SHP77 (cell line): ENCODE measurements around the gene DNAJC19.
"Not testable (repeated sequence)": the region's sequence is repeated elsewhere in the genome, so short reads cannot be mapped to it uniquely, and the experiment has no call there.

Source experiments
- DNase-seq, 2 experiments: peaks; one replicate each; lab custom pipeline; 2025; lab: John Stamatoyannopoulos, UW

The DNAJC19 gene

GRCh38 chr3:180989291-180990163 is at the start of gene DNAJC19:
TSS of gene DNAJC19 (minus strand) at chr3:180989736. CDS start at chr3:180989602, 134 bp downstream.
- peak; percentile 96 to 98 for DNase-seq

DNA sequence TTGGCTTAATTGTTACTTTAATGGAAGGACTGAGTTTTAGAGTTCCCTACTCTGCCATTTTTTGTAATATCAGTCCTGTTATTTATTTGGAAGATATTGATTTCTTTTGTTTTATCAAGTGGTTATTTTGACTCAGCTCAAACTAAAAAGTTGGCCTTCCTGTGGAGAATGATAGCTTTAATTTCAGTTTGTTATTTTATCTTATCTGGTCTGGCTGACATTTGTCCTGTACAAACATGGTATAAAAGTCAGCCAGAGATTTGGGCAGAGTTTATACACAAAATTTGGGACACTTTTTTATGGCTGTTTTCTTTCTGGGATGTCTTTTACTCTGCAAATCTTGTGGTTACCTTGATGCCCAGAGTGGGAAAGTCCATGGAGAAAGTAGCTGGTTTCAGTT is 41.4 kb upstream of the DNAJC19 start:
- DNase-seq = no peak

DNA sequence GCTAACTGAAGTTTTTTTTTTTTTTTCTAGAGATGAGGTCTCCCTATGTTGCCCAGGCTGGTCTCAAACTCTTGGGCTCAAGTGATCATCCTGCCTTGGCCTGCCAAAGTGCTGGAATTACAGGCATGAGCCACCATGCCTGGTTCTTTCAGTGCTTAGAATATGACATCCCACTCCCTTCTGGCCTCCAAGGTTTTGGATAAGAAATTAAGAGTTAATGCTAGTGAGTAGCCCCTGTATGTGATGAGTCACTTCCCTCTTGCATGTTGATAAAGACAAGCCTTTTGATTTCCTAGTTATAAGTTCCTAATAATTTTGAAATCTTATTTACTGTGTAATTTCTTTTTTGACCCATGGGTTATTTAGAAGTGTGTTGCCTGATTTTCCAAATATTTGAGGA is 35.7 kb upstream of the DNAJC19 start:
- DNase-seq = no peak

- DNase-seq = no peak
Observed at GRCh38 chr3:181017690-181018089, 28.2 kb upstream of the DNAJC19 start.

- no peak for DNase-seq
Observed at GRCh38 chr3:181009225-181009624, 19.7 kb upstream of the DNAJC19 start.

DNA sequence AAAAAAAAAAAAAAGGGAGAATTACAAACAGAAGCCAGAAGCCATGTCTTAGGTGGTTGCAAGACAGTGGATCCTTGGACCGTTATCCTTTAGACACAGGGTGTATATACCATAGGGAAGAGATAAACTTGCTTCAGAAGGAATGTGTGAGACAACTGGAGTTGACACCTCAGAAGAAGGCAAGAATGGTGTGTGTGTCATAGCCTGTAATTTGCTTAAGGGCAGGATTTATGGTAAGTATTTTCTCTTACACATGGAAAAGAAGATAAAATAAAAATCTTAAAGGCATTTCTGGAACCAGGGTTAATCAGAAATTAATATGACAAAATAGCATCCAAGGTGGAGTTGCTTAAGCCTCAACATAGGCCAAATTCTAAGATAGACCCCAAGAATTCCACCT is 19.3 kb upstream of the DNAJC19 start:
- DNase-seq = no peak

DNA sequence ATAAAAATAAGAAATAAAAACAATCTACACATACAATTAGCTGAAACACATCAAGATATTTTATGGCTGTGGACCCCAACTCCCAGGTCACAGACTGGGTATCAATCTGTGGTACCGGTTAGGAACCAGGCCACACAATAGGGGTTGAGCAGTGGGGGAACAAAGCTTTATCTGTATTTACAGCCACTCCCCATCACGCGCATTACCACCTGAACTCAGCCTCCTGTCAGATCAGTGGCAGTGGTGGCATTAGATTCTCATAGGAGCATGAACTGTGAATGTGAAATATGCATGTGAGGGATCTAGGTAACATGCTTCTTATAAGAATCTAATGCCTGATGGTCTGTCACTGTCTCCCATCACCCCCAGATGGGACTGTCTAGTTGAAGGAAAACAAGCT is 17.7 kb upstream of the DNAJC19 start:
- DNase-seq = no peak

- no peak for DNase-seq
Observed at GRCh38 chr3:181006541-181006940, 17.0 kb upstream of the DNAJC19 start.

DNA sequence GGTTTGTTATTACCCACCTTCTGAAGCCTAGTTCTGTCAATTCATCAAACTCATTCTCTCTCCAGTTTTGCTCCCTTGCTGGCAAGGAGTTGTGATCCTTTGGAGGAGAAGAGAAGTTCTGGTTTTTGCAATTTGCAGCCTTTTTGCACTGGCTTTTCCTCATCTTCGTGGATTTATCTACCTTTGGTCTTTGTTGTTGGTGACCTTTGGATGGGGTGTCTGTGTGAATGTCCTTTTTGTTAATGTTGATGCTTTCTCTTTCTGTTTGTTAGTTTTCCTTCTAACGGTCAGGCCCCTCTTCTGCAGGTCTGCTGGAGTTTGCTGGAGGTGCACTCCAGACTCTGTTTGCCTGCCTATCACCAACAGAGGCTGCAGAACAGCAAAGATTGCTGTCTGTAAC is 13.9 kb upstream of the DNAJC19 start:
- DNase-seq = not testable (repeated sequence)

- not testable (repeated sequence) for DNase-seq
Observed at GRCh38 chr3:181002331-181002730, 12.8 kb upstream of the DNAJC19 start.

DNA sequence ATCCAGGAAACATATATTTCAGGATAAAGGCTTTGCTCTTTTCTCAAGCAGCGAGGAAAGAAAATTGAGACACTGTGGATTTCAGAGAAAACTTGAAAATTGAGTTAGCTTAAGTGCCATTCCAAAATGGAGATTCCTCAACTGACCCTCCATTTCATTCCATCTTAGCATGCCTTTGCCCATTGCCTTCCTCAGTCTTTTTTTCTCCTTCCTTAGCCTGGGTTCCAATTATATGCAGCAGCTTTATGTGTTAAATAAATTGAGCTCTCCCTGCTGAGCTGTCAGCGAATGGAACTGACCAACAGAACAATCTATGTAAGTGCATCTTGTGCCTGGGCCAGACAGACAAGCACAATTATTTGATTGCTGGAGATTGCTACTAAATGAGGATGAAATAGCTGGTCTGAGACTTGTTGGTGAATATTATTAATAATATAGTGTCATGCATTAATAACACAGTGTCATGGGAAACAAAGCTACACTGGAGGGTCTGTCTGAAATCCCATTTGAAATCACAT is 6.9 kb upstream of the DNAJC19 start:
- DNase-seq = no peak

DNA sequence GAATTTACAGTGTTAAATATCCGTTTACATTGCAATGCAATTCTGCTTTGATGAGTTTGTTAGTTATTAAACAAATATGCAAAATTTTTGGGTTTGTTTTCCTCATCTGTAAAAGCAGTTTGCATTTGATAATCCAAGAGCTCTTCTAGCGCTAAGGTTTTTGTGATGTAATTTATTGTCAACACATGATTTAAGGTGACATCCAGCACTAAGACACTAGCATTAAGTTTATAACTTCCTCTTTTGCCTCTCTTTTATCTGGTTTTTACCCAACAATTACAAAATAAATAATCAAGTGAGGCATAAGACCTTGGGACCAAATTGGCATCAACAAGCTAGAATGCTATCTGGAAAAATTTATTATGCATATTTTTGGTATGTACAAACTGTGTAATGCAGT is 969 bp upstream of the DNAJC19 start:
- DNase-seq = no peak

GRCh38 chr3:180987344-180987743 is 2.2 kb downstream of the DNAJC19 start:
- no peak for DNase-seq

GRCh38 chr3:180986366-180986765 is 3.2 kb downstream of the DNAJC19 start:
- not testable (repeated sequence) for DNase-seq

GRCh38 chr3:180983136-180983535 is 6.4 kb downstream of the DNAJC19 start:
- no peak for DNase-seq

- no peak for DNase-seq
Observed at GRCh38 chr3:180981912-180982311, 7.6 kb downstream of the DNAJC19 start.

DNA sequence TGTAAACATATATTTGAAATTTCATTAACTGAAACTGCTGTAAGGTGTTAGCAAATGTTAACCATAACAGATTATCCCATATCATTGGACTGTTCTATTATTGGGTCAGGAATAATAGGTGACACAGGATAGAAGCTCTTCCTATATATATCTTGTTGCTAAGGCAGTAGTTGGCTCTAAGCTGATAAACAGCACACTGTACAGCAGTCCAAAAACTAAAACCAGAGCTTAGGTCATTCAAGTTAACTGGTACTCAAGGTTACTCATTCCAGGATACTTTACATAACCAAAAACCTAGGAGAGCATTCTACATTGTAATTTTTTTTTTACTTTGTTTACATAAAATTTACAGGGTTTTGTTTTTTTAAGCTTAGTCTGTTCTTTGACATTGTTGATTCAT is 8.9 kb downstream of the DNAJC19 start:
- DNase-seq = no peak

GRCh38 chr3:180979961-180980360 is 9.6 kb downstream of the DNAJC19 start:
- DNase-seq = no peak

DNA sequence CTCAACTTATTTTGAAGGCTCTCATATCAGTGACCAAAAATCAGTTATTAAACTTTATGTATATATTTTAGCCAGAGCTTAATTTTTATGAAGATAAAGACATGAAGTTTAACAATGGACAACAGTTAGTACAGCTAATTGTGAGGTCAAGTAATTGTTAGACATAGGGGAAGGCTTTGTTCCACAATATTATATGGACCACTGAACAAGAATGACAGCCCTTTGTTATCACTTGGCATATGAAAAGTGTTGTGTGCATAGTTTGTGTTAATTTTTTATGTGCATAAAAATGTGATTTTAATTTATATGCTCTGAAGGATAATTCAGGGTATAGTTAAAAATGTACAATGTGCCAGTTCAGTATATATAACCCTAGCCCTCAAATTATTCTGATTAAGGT is 12.0 kb downstream of the DNAJC19 start:
- DNase-seq = no peak

DNA sequence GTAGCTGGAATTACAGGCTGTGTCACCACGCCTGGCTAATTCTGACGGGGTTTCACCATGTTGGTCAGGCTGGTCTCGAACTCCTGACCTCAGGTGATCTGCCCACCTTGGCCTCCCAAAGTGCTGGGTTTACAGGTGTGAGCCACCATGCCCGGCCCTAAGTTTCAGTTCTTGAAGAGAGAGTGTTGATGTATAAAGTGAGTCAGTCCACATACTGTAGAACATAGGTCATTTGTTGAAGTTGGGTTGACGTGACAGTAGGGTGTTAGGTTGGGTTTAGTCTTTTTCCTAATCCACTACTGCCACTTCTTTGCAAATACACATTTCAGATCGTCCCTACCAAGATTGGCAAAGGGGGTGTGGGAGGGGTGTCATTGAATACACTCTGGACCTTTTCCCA is 15.2 kb downstream of the DNAJC19 start:
- no peak for DNase-seq

GRCh38 chr3:180973543-180973942 is 16.0 kb downstream of the DNAJC19 start:
- no peak for DNase-seq

DNA sequence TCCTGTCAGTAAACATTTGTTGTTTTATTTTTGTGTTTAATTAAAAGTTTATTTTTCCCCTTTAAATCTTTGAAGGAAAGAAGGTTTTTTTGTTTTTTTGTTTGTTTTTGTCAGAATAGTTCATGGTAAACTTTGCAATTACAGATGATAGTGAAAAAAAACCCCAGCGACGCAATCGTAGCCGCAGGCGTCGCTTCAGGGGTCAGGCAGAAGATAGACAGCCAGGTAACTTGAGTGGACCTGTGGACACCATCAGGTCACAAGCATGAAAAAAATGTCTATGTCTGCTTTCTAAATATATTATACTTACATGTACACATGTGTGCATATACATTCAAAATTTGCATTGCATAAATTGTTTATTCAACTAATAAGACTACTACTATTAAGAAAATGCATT is 18.6 kb downstream of the DNAJC19 start:
- DNase-seq = no peak

GRCh38 chr3:180962530-180962929 is 27.0 kb downstream of the DNAJC19 start:
- DNase-seq = no peak

- DNase-seq = no peak
Observed at GRCh38 chr3:180961552-180961951, 28.0 kb downstream of the DNAJC19 start.
